NCI-H345 (cell line): ENCODE measurements around the gene PGS1.
"Not testable (repeated sequence)": the region's sequence is repeated elsewhere in the genome, so short reads cannot be mapped to it uniquely, and the experiment has no call there.

Experiments used
- DNase-seq: peaks from one replicate; lab custom pipeline; 2025; lab: John Stamatoyannopoulos, UW

PGS1 gene

GRCh38 chr17:78378225-78379130 is at the start of gene PGS1:
PGS1 (plus strand) TSS chr17:78378649; CDS start chr17:78378666, 17 bp downstream.
- peak; percentile 86 for DNase-seq

- DNase-seq = no peak
Observed at GRCh38 chr17:78329263-78330059, 49.0 kb upstream of the PGS1 start.

- no peak for DNase-seq
Observed at GRCh38 chr17:78330570-78331224, 47.8 kb upstream of the PGS1 start.

- DNase-seq = not testable (repeated sequence)
Observed at GRCh38 chr17:78331355-78331754, 47.1 kb upstream of the PGS1 start.

- no peak for DNase-seq
Observed at GRCh38 chr17:78332991-78333390, 45.5 kb upstream of the PGS1 start.

- DNase-seq = no peak
Observed at GRCh38 chr17:78335209-78335608, 43.2 kb upstream of the PGS1 start.

- DNase-seq = no peak
Observed at GRCh38 chr17:78337244-78338109, 41.0 kb upstream of the PGS1 start.

GRCh38 chr17:78338486-78339259 is 39.8 kb upstream of the PGS1 start:
- no peak for DNase-seq

- DNase-seq = no peak
Observed at GRCh38 chr17:78340183-78340955, 38.1 kb upstream of the PGS1 start.

- DNase-seq = peak; percentile 46
Observed at GRCh38 chr17:78341559-78342448, 36.6 kb upstream of the PGS1 start.

GRCh38 chr17:78342449-78343186 is 35.8 kb upstream of the PGS1 start:
- no peak for DNase-seq

- no peak for DNase-seq
Observed at GRCh38 chr17:78343187-78343542, 35.3 kb upstream of the PGS1 start.

GRCh38 chr17:78343543-78344201 is 34.8 kb upstream of the PGS1 start:
- DNase-seq = no peak

- no peak for DNase-seq
Observed at GRCh38 chr17:78344666-78345065, 33.8 kb upstream of the PGS1 start.

- no peak for DNase-seq
Observed at GRCh38 chr17:78345172-78345571, 33.3 kb upstream of the PGS1 start.

- DNase-seq = no peak
Observed at GRCh38 chr17:78345791-78346494, 32.5 kb upstream of the PGS1 start.
